Measurements from ENCODE around the gene KPNA5. TPM values are rescaled to one million over a fixed set of nuclear protein-coding genes. Genes with fewer than 3 reads are reported as not detected.

KPNA5 gene
- total and polyA plus RNA-seq, 9 of the 15 experiments (the other 6 are each of a cell fraction or from before 2014, with no cell fraction given) = 3.2 to 10.3 (median 6.5) TPM

- TF ChIP-seq, protein P1, sequence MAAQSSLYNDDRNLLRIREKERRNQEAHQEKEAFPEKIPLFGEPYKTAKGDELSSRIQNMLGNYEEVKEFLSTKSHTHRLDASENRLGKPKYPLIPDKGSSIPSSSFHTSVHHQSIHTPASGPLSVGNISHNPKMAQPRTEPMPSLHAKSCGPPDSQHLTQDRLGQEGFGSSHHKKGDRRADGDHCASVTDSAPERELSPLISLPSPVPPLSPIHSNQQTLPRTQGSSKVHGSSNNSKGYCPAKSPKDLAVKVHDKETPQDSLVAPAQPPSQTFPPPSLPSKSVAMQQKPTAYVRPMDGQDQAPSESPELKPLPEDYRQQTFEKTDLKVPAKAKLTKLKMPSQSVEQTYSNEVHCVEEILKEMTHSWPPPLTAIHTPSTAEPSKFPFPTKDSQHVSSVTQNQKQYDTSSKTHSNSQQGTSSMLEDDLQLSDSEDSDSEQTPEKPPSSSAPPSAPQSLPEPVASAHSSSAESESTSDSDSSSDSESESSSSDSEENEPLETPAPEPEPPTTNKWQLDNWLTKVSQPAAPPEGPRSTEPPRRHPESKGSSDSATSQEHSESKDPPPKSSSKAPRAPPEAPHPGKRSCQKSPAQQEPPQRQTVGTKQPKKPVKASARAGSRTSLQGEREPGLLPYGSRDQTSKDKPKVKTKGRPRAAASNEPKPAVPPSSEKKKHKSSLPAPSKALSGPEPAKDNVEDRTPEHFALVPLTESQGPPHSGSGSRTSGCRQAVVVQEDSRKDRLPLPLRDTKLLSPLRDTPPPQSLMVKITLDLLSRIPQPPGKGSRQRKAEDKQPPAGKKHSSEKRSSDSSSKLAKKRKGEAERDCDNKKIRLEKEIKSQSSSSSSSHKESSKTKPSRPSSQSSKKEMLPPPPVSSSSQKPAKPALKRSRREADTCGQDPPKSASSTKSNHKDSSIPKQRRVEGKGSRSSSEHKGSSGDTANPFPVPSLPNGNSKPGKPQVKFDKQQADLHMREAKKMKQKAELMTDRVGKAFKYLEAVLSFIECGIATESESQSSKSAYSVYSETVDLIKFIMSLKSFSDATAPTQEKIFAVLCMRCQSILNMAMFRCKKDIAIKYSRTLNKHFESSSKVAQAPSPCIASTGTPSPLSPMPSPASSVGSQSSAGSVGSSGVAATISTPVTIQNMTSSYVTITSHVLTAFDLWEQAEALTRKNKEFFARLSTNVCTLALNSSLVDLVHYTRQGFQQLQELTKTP (IDR thresholded peaks at IDR 0.05; ENCODE audit: low read depth in 1 of 2, partially characterized antibody in 2 of 2) = peak in 1 of 2 experiments; percentile 89
- no peak for TF ChIP-seq ZNF41 (CRISPR knock-in tag; conservative IDR thresholded peaks at IDR 0.05)
- peak; percentile 32 for TF ChIP-seq HMGN3 (IDR thresholded peaks at IDR 0.05; ENCODE audit: borderline replicate concordance, extremely low read depth, insufficient read length, low read depth, low read length)
- TF ChIP-seq TEAD4 (IDR thresholded peaks at IDR 0.05; ENCODE audit: low read length) = peak; percentile 33
- no peak for TF ChIP-seq TEAD4 (CRISPR knock-in tag; IDR thresholded peaks at IDR 0.05; ENCODE audit: borderline replicate concordance)
- TF ChIP-seq ATF7 (IDR thresholded peaks at IDR 0.05) = peak; percentile 56
- no peak for TF ChIP-seq POLR3G (IDR thresholded peaks at IDR 0.05; ENCODE audit: extremely low read depth, insufficient read length, insufficient replicate concordance)
- TF ChIP-seq SMARCB1 (IDR thresholded peaks at IDR 0.05; ENCODE audit: insufficient read length, low read depth) = no peak
- TF ChIP-seq ZNF165 (CRISPR knock-in tag; IDR thresholded peaks at IDR 0.05; ENCODE audit: borderline replicate concordance) = no peak
- TF ChIP-seq MCM5 (IDR thresholded peaks at IDR 0.05; ENCODE audit: low read depth) = no peak
- TF ChIP-seq HDAC2 (IDR thresholded peaks at IDR 0.05) = no peak; the same call in 1 of the 2 replicates
- no peak for TF ChIP-seq NEUROD1 (IDR thresholded peaks at IDR 0.05; ENCODE audit: borderline replicate concordance, low read depth, low read length, partially characterized antibody)
- TF ChIP-seq ELK3 (CRISPR knock-in tag; IDR thresholded peaks at IDR 0.05) = no peak
- TF ChIP-seq ATF6 (CRISPR knock-in tag; IDR thresholded peaks at IDR 0.05) = 0 out of 2 replicates have a peak, but pooled peaks have one; percentile 6
- no peak for TF ChIP-seq NFYB (IDR thresholded peaks at IDR 0.05; ENCODE audit: extremely low read depth, insufficient read length)
- peak; percentile 76 for TF ChIP-seq PHF20 (IDR thresholded peaks at IDR 0.05; ENCODE audit: partially characterized antibody)
- TF ChIP-seq BRF1 (IDR thresholded peaks at IDR 0.05; ENCODE audit: borderline replicate concordance, extremely low read depth, insufficient read length) = no peak
- no peak for TF ChIP-seq ZKSCAN3 (CRISPR knock-in tag; IDR thresholded peaks at IDR 0.05)
- no peak for TF ChIP-seq ZNF184 (CRISPR knock-in tag; IDR thresholded peaks at IDR 0.05)
- peak; percentile 73 for TF ChIP-seq ZFX (CRISPR knock-in tag; IDR thresholded peaks at IDR 0.05)
- TF ChIP-seq ZNF507 (tag; conservative IDR thresholded peaks at IDR 0.05) = no peak
- no peak for TF ChIP-seq ZKSCAN1 (IDR thresholded peaks at IDR 0.05; ENCODE audit: low read depth, low read length)
Measured at GRCh38 chr6:116680880-116681672, at the start of gene KPNA5 (continued).
